IMR-90 (cell line): ENCODE measurements around the gene DHDH.

Source experiments
- BHLHE40 ChIP-seq: fragments of 150-350 bp; IDR thresholded peaks from 2 replicates; pipeline ENCODE4 v1.6.1; 2016; ENCODE audit warnings: mild to moderate bottlenecking, low read depth, low read length
- CEBPB ChIP-seq: IDR thresholded peaks from 2 replicates; pipeline ENCODE4 v1.6.1; 2012; ENCODE audit warnings: low read depth, low read length, improper control_type of control experiment
- CHD1 ChIP-seq: IDR thresholded peaks from 2 replicates; pipeline ENCODE4 v1.6.1; 2012; ENCODE audit warnings: low read depth, low read length, improper control_type of control experiment
- CTCF ChIP-seq: conservative IDR thresholded peaks from 2 replicates; pipeline ENCODE4 v1.5.1; 2012; ENCODE audit warnings: mild to moderate bottlenecking, low read depth, low read length, improper control_type of control experiment
- ELK1 ChIP-seq: fragments of 150-350 bp; IDR thresholded peaks from 2 replicates; pipeline ENCODE4 v1.6.1; 2016; ENCODE audit warnings: low read depth, mild to moderate bottlenecking, low read length, moderate library complexity, borderline replicate concordance
- FOS ChIP-seq: fragments of 150-350 bp; IDR thresholded peaks from 2 replicates; pipeline ENCODE4 v1.6.1; 2016; ENCODE audit warnings: low read depth, low read length
- MAFK ChIP-seq: IDR thresholded peaks from 2 replicates; pipeline ENCODE4 v1.6.1; 2012; ENCODE audit warnings: low read depth, low read length, improper control_type of control experiment
- MAZ ChIP-seq: IDR thresholded peaks from 2 replicates; pipeline ENCODE4 v1.6.1; 2012; ENCODE audit warnings: low read depth, mild to moderate bottlenecking, low read length, improper control_type of control experiment, moderate library complexity, borderline replicate concordance
- MXI1 ChIP-seq: IDR thresholded peaks from 2 replicates; pipeline ENCODE4 v1.6.1; 2012; ENCODE audit warnings: low read depth, mild to moderate bottlenecking, low read length, moderate library complexity, borderline replicate concordance
- POLR2A ChIP-seq: IDR thresholded peaks from 2 replicates; pipeline ENCODE4 v1.6.1; 2012; ENCODE audit warnings: mild to moderate bottlenecking, low read depth, low read length
- RAD21 ChIP-seq: IDR thresholded peaks from 2 replicates; pipeline ENCODE4 v1.6.1; 2012; ENCODE audit warnings: low read length, improper control_type of control experiment
- RFX5 ChIP-seq: IDR thresholded peaks from 2 replicates; pipeline ENCODE4 v1.8.0; 2012; ENCODE audit warnings: low read depth, mild to moderate bottlenecking, low read length, moderate library complexity
- SMC3 ChIP-seq: fragments of 150-350 bp; IDR thresholded peaks from 2 replicates; pipeline ENCODE4 v1.6.1; 2016; ENCODE audit warnings: low read depth, mild to moderate bottlenecking, antibody characterized with exemption, low read length, moderate library complexity
- USF2 ChIP-seq: fragments of 150-350 bp; IDR thresholded peaks from 2 replicates; pipeline ENCODE4 v1.6.1; 2017; ENCODE audit warnings: mild to moderate bottlenecking, antibody characterized with exemption, low read length, low read depth

GRCh38 chr19:48918071-48918470 is 15.4 kb upstream of the DHDH start:
- no peak for TF ChIP-seq CTCF
- no peak for TF ChIP-seq RAD21
- TF ChIP-seq POLR2A = no peak
- TF ChIP-seq SMC3 = no peak
- no peak for TF ChIP-seq ELK1
- no peak for TF ChIP-seq FOS
- no peak for TF ChIP-seq RFX5
- TF ChIP-seq MXI1 = no peak
- TF ChIP-seq CEBPB = no peak
- no peak for TF ChIP-seq MAFK
- TF ChIP-seq BHLHE40 = no peak
- TF ChIP-seq USF2 = no peak
- no peak for TF ChIP-seq CHD1
- no peak for TF ChIP-seq MAZ
